Loucy (cell line): ENCODE results near the gene EIF3K.

ENCODE experiments used
- H2AFZ ChIP-seq: fragments of 200-600 bp; sonication (generic); 2 replicates; pipeline ENCODE4 v1.6.0; 2016; ENCODE audit warnings: antibody characterized with exemption, mild to moderate bottlenecking, low read length, moderate library complexity
- H3F3A ChIP-seq: fragments of 200-600 bp; 2 replicates; pipeline ENCODE4 v1.6.0; 2016; ENCODE audit warnings: antibody characterized with exemption, low read depth, mild to moderate bottlenecking
- H3K27me3 ChIP-seq: fragments of 200-600 bp; sonication (generic); 2 replicates; pipeline ENCODE4 v1.6.1; 2014; ENCODE audit warnings: low read length, mild to moderate bottlenecking; ENCODE audit not compliant: insufficient read depth, poor library complexity, severe bottlenecking
- H3K36me3 ChIP-seq: fragments of 200-600 bp; sonication (generic); 2 replicates; pipeline ENCODE4 v1.6.1; 2016; ENCODE audit warnings: low read length; ENCODE audit not compliant: insufficient read depth
- H3K4me1 ChIP-seq: fragments of 200-600 bp; sonication (generic); 2 replicates; pipeline ENCODE4 v1.5.1; 2014; ENCODE audit warnings: low read length, mild to moderate bottlenecking; ENCODE audit not compliant: insufficient read depth, poor library complexity, severe bottlenecking
- H3K4me2 ChIP-seq: fragments of 200-600 bp; sonication (generic); 2 replicates; pipeline ENCODE4 v1.6.0; 2014; ENCODE audit warnings: antibody characterized with exemption, low read length, low read depth, mild to moderate bottlenecking; ENCODE audit not compliant: poor library complexity, severe bottlenecking
- H3K4me3 ChIP-seq: fragments of 200-600 bp; sonication (generic); 2 replicates; pipeline ENCODE4 v1.5.1; 2014; ENCODE audit warnings: low read length, mild to moderate bottlenecking, mixed read lengths; ENCODE audit not compliant: poor library complexity, severe bottlenecking
- H3K79me2 ChIP-seq: fragments of 200-600 bp; sonication (generic); 2 replicates; pipeline ENCODE4 v1.6.1; 2014; ENCODE audit warnings: low read length; ENCODE audit not compliant: insufficient read depth
- H3K9ac ChIP-seq: fragments of 200-600 bp; sonication (generic); 2 replicates; pipeline ENCODE4 v1.6.0; 2014; ENCODE audit warnings: mild to moderate bottlenecking, low read depth, low read length, moderate library complexity; ENCODE audit not compliant: poor library complexity, severe bottlenecking
- H3K9me2 ChIP-seq: fragments of 200-600 bp; sonication (generic); replicated peaks from 2 replicates; pipeline ENCODE4 v1.6.1; 2016; ENCODE audit warnings: low read depth, low read length, mixed read lengths
- H3K9me3 ChIP-seq: fragments of 200-600 bp; sonication (generic); 2 replicates; pipeline ENCODE4 v1.6.1; 2014; ENCODE audit warnings: mild to moderate bottlenecking, antibody characterized with exemption, low read length, low read depth; ENCODE audit not compliant: insufficient read depth
- H4K20me1 ChIP-seq: fragments of 200-600 bp; sonication (generic); 2 replicates; pipeline ENCODE4 v1.6.0; 2014; ENCODE audit warnings: antibody characterized with exemption, low read length, mild to moderate bottlenecking; ENCODE audit not compliant: insufficient read depth, poor library complexity, severe bottlenecking
- CTCF ChIP-seq: fragments of 200-600 bp; sonication (generic); conservative IDR thresholded peaks from 2 replicates; pipeline ENCODE4 v1.5.1; 2014; ENCODE audit warnings: mild to moderate bottlenecking, antibody characterized with exemption, low read length
- EZH2phosphoT487 ChIP-seq: fragments of 200-600 bp; IDR thresholded peaks from 2 replicates; pipeline ENCODE4 v1.6.1; 2018; ENCODE audit warnings: antibody characterized with exemption, mild to moderate bottlenecking, moderate library complexity, borderline replicate concordance

The EIF3K gene

GRCh38 chr19:38676023-38676877 is 57.3 kb downstream of the EIF3K start:
- peak overlapping the region; percentile 57 for H3K9ac ChIP-seq
- H3K9me2 ChIP-seq = no peaks in the 10 kb centered on the region
- H3F3A ChIP-seq = peaks cover 1% of the 10 kb centered on the region; the same call in 1 of the 2 replicates
- H3K27me3 ChIP-seq = no peaks in the 10 kb centered on the region
- TF ChIP-seq EZH2phosphoT487 (no peak), CTCF (no peak)
- H3K4me2 ChIP-seq = peak overlapping the region; percentile 43
- H3K36me3 ChIP-seq = peaks cover 21% of the 10 kb centered on the region; the same call in 1 of the 2 replicates
- H3K9me3 ChIP-seq = no peaks in the 10 kb centered on the region
- no peak overlapping the region for H2AFZ ChIP-seq
- H3K4me1 ChIP-seq = peaks cover 66% of the 10 kb centered on the region
- H3K4me3 ChIP-seq = no peak overlapping the region
- H4K20me1 ChIP-seq = peaks cover 39% of the 10 kb centered on the region
- peaks cover 96% of the 10 kb centered on the region for H3K79me2 ChIP-seq

DNA sequence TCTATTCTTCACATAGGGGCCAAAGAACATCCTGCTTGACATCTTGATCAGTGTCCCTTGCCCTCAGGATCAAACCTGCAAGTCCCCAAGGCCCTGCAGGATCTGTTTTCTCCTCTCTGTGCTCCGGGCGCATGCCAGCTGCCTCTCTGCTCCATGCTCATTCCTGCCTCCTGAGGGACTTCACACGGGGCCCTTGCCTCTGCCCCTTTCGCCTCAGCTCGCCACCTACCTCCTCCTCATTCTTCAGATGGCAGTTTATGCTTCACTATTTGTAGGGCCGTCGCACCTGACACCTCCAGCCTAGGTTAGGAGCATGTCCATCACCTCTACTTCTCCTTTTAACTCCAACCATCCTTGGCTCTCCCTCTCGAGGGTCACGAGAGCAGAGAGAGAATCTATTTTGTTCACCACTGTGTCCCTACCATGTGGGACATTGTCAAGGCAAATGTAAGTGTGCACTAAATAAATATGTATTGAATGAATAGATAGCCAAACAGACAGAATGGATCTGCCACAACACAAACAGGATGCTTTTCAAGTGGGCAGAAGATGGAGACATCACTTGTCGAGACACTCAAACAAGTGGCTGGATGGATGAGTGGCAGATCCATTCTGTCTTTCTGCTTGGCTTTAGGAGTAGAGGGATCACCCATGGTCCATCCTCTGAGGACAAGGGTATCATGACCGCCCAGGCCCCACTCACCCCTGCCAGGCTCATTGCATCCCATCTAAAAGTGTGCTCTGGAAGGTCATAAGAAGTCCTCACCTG is 58.1 kb downstream of the EIF3K start:
- no peak overlapping the region for H3K4me2 ChIP-seq
- no peaks in the 10 kb centered on the region for H3K27me3 ChIP-seq

More for the DNA sequence above, 58.1 kb downstream of the EIF3K start:
- no peaks in the 10 kb centered on the region for H3K9me2 ChIP-seq
- H3K9me3 ChIP-seq = no peaks in the 10 kb centered on the region
- peaks cover 39% of the 10 kb centered on the region for H4K20me1 ChIP-seq
- H3K4me3 ChIP-seq = no peak overlapping the region
- H3K36me3 ChIP-seq = peaks cover 21% of the 10 kb centered on the region; the same call in 1 of the 2 replicates
- peaks cover 96% of the 10 kb centered on the region for H3K79me2 ChIP-seq
- no peak for TF ChIP-seq CTCF
- TF ChIP-seq EZH2phosphoT487 = no peak
- no peak overlapping the region for H2AFZ ChIP-seq
- H3K9ac ChIP-seq = peak overlapping the region; percentile 57
- H3K4me1 ChIP-seq = peaks cover 66% of the 10 kb centered on the region
- H3F3A ChIP-seq = no peaks in the 10 kb centered on the region
